AG04449 (cell line): ENCODE data around the gene MEGF8.

Source experiments
- CTCF ChIA-PET: fragments of 350-600 bp; formaldehyde crosslinking; extraction: SDS; loops from one replicate; lab custom pipeline; 2021; ENCODE audit warnings: antibody characterized with exemption; lab: Yijun Ruan, JAX
- POLR2A ChIA-PET: fragments of 400-600, 350-600 bp; formaldehyde crosslinking; extraction: SDS; loops from one replicate; lab custom pipeline; 2020; ENCODE audit warnings: antibody characterized with exemption, inconsistent platforms; lab: Yijun Ruan, JAX
- DNase-seq: peaks from one replicate; pipeline ENCODE4 v3.0.0-alpha.2; 2010; ENCODE audit warnings: low read depth, low spot score
- H3K4me3 ChIP-seq: 2 replicates; pipeline ENCODE4 v1.5.1; 2011; ENCODE audit warnings: low read depth, mild to moderate bottlenecking, control low read depth, low read length
- CTCF ChIP-seq: IDR thresholded peaks from one replicate; pipeline ENCODE4 v1.5.1; 2011; ENCODE audit warnings: mild to moderate bottlenecking, moderate library complexity, low read length, control low read depth, inconsistent platforms; ENCODE audit not compliant: insufficient read depth; ENCODE audit errors: missing control alignments

Gene MEGF8

GRCh38 chr19:42288881-42289555 lies 36.4 kb upstream of the MEGF8 start:
- no peak for TF ChIP-seq CTCF
- POLR2A ChIA-PET: no interaction called here
- DNase-seq: no peak
- no peak overlapping the region for H3K4me3 ChIP-seq
- CTCF ChIA-PET: interaction anchor here (3.0 to 14.2 kb wide), 3 partner anchors 8 to 43 kb away, joined by 11 to 258 read pairs (median 48); partner anchors contain the start of gene GSK3A

DNA sequence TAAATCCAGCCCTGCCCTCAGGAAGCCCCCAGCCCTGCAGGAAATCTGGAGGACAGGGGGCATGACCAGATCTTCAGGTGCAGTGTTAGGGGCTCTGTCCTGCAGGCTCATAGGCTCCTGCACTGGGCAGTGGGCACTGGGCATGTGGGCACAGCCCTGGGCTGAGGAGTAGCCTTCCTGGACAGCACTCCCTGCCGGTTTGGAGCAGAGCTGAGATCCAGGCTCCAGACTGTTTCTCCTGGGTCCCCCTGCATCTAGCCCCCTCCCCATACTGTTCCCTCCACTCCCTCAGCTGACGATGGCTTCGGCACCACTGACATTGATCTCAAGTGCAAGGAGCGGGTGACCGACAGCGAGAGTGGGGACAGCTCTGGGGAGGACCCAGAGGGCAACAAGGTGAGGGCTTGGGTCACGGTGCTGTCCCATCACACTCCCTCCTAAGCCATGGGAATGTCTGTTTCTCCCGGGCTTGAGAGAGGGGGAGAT lies 35.8 kb upstream of the MEGF8 start:
- TF ChIP-seq CTCF: no peak
- DNase-seq: no peak
- ChIA-PET CTCF (interaction anchor here (3.0 to 14.2 kb wide), 2 partner anchors 10 to 43 kb away, joined by 11 to 258 read pairs; partner anchors contain the start of gene GSK3A), POLR2A (no interaction called here)
- no peak overlapping the region for H3K4me3 ChIP-seq

DNA sequence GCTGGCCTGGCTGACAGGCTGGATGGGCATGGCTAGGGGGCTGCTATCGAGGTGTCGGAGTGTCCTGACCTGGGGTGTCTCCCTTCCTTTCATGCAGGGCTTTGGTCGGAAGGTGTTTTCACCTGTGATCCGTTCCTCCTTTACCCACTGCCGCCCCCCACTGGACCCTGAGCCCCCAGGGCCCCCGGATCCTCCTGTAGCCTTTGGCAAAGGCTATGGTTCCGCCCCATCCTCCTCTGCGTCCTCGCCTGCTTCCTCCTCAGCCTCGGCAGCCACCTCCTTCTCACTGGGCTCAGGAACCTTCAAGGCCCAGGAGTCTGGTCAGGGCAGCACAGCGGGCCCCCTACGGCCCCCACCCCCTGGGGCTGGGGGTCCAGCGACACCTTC lies 35.3 kb upstream of the MEGF8 start:
- H3K4me3 ChIP-seq: no peak overlapping the region
- ChIA-PET CTCF (interaction anchor here (3.0 to 14.2 kb wide), 2 partner anchors 11 to 44 kb away, joined by 11 to 258 read pairs; partner anchors contain the start of gene GSK3A), POLR2A (no interaction called here)
- TF ChIP-seq CTCF: no peak
- DNase-seq: no peak

DNA sequence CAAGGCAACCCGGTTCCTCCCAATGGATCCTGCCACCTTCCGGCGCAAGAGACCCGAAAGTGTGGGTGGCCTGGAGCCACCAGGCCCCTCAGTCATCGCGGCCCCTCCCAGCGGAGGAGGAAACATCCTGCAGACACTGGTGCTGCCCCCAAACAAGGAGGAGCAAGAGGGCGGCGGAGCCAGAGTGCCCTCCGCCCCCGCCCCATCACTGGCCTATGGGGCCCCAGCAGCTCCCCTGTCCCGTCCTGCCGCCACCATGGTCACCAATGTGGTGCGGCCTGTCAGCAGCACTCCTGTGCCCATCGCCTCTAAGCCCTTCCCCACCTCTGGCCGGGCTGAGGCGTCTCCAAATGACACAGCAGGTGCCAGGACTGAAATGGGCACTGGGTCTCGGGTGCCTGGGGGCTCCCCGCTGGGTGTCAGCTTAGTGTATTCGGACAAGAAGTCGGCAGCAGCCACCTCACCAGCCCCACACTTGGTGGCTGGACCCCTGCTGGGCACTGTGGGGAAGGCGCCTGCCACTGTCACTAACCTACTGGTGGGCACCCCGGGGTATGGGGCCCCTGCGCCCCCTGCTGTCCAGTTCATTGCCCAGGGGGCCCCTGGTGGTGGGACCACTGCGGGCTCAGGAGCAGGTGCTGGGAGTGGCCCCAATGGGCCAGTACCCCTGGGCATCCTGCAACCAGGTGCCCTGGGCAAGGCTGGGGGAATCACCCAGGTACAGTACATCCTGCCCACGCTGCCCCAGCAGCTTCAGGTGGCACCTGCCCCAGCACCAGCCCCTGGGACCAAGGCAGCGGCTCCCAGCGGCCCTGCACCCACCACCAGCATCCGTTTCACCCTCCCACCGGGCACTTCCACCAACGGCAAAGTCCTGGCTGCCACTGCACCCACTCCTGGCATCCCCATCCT lies 34.7 kb upstream of the MEGF8 start:
- POLR2A ChIA-PET: no interaction called here

DNA sequence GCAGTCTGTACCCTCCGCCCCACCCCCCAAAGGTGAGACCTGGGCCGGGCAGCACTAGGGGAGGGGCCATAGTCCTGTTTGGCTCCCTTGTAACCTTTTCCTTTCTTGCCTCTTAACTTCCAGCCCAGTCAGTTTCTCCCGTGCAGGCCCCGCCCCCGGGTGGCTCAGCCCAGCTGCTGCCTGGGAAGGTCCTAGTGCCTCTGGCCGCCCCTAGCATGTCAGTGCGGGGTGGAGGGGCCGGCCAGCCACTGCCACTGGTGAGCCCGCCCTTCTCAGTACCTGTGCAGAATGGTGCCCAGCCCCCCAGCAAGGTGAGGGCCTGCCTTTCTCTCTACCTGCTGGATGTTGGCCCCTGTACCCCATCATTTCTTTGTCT lies 34.0 kb upstream of the MEGF8 start:
- no peak for DNase-seq
- no peak for TF ChIP-seq CTCF
- no peak overlapping the region for H3K4me3 ChIP-seq
- POLR2A ChIA-PET: no interaction called here
- CTCF ChIA-PET: interaction anchor here (0.9 to 14.2 kb wide), 5 partner anchors 9 to 45 kb away, joined by 3 to 258 read pairs (median 4); partner anchors contain the start of genes GSK3A, PAFAH1B3 and PRR19

More for the DNA sequence above, 34.7 kb upstream of the MEGF8 start:
- DNase-seq: no peak
- peak; percentile 60 for TF ChIP-seq CTCF
- no peak overlapping the region for H3K4me3 ChIP-seq
- CTCF ChIA-PET: interaction anchor here (3.0 to 14.2 kb wide), 2 partner anchors 11 to 45 kb away, joined by 11 to 258 read pairs; partner anchors contain the start of gene GSK3A
